Breast epithelium (tissue), 4 donors: Measurements from ENCODE around the gene FHIT. TPM values are rescaled to one million over a fixed set of nuclear protein-coding genes. Genes with fewer than 3 reads are reported as not detected.

Source experiments
- DNase-seq, 2 donors: peaks; one replicate each; pipeline ENCODE4 v3.0.0-alpha.2; 2019; ENCODE audit warnings: low spot score in 2 of 2
- H3K27ac ChIP-seq, 2 donors: fragments of 200-600 bp; sonication (generic) in 1 of 2; one replicate each; pipeline ENCODE4 v1.5.1; 2016 to 2019; ENCODE audit warnings: mild to moderate bottlenecking in 1 of 2
- H3K27me3 ChIP-seq, 2 donors: fragments of 200-600 bp; sonication (generic) in 1 of 2; one replicate each; pipeline versions ENCODE4 v1.5.1 to v1.6.0; 2017 to 2019; ENCODE audit warnings: control low read depth in 1 of 2, mild to moderate bottlenecking in 1 of 2
- H3K36me3 ChIP-seq: fragments of 200-600 bp; one replicate; pipeline ENCODE4 v1.5.1; 2019
- H3K4me1 ChIP-seq, 2 donors: fragments of 200-600 bp; sonication (generic); one replicate each; pipeline ENCODE4 v1.5.1; 2016 to 2019; ENCODE audit warnings: control low read depth in 1 of 2
- H3K4me3 ChIP-seq, 3 donors: fragments of 200-600 bp; sonication (generic); 1 replicate in 2 of 3; 2 replicates in 1 of 3; pipeline ENCODE4 v1.5.1; 2016 to 2019; ENCODE audit warnings: mild to moderate bottlenecking in 3 of 3, moderate library complexity in 2 of 3
- H3K9me3 ChIP-seq, 2 donors: fragments of 200-600 bp; sonication (generic) in 1 of 2; one replicate each; pipeline ENCODE4 v1.5.1; 2016 to 2019; ENCODE audit warnings: control low read depth in 1 of 2
- CTCF ChIP-seq, 3 donors: fragments of 450-650 bp; IDR thresholded peaks; one replicate each; pipeline ENCODE4 v1.5.1; 2016 to 2017; ENCODE audit warnings: antibody characterized with exemption in 3 of 3, mild to moderate bottlenecking in 3 of 3, moderate library complexity in 3 of 3
- POLR2A ChIP-seq: fragments of 450-650 bp; IDR thresholded peaks from one replicate; pipeline ENCODE4 v1.6.1; 2016; ENCODE audit warnings: antibody characterized with exemption, mild to moderate bottlenecking, moderate library complexity
- POLR2AphosphoS5 ChIP-seq, 3 donors: sonication (generic); formaldehyde crosslinking; IDR thresholded peaks; one replicate each; pipeline ENCODE4 v1.6.1; 2017; ENCODE audit warnings: antibody characterized with exemption in 3 of 3
- intact Hi-C: fragments of 100-400 bp; cut with DNase I; formaldehyde crosslinking; loops from one replicate; pipeline ENCODE4 v1.15.1; 2023; ENCODE audit warnings: low total_unique reads
- total RNA-seq, 3 donors: library from RNA; depleted of rRNA; stranded (reverse); fragments of >200 nt; gene quantifications; one replicate each; pipeline ENCODE4 v1.1.0, GENCODE V29; 2016

Gene FHIT
- total RNA-seq, 3 donors from 2014 or later: 9.0 to 19.2 (median 17.7) TPM

- TF ChIP-seq CTCF (IDR thresholded peaks at IDR 0.05) (no peak), POLR2AphosphoS5 (IDR thresholded peaks at IDR 0.05) (no peak), POLR2A (no peak)
- H3K4me3 ChIP-seq: no peak overlapping the region
- no peak overlapping the region for H3K27ac ChIP-seq
- H3K9me3 ChIP-seq: no peaks in the 10 kb centered on the region
- H3K27me3 ChIP-seq: no peaks in the 10 kb centered on the region
- no peak for DNase-seq
- no peaks in the 10 kb centered on the region for H3K4me1 ChIP-seq
- no peaks in the 10 kb centered on the region for H3K36me3 ChIP-seq
- intact Hi-C loops: no loop called here
Measured at GRCh38 chr3:60424034-60424433, 827.2 kb downstream of the FHIT start.

- no peaks in the 10 kb centered on the region for H3K27me3 ChIP-seq
- H3K9me3 ChIP-seq: no peaks in the 10 kb centered on the region
- no peaks in the 10 kb centered on the region for H3K4me1 ChIP-seq
- no peak for DNase-seq
- no peak overlapping the region for H3K27ac ChIP-seq
- no peak overlapping the region for H3K4me3 ChIP-seq
- no peaks in the 10 kb centered on the region for H3K36me3 ChIP-seq
- intact Hi-C loops: no loop called here
- TF ChIP-seq CTCF (IDR thresholded peaks at IDR 0.05) (no peak), POLR2AphosphoS5 (IDR thresholded peaks at IDR 0.05) (no peak)
Measured at GRCh38 chr3:60423556-60423955, 827.7 kb downstream of the FHIT start.

GRCh38 chr3:60421749-60422446 lies 829.4 kb downstream of the FHIT start:
- H3K4me3 ChIP-seq: no peak overlapping the region
- intact Hi-C loops: no loop called here
- no peaks in the 10 kb centered on the region for H3K4me1 ChIP-seq
- TF ChIP-seq POLR2AphosphoS5 (IDR thresholded peaks at IDR 0.05): no peak
- TF ChIP-seq POLR2A: no peak
- TF ChIP-seq CTCF (IDR thresholded peaks at IDR 0.05): no peak
- no peak overlapping the region for H3K27ac ChIP-seq
- no peaks in the 10 kb centered on the region for H3K27me3 ChIP-seq
- no peaks in the 10 kb centered on the region for H3K9me3 ChIP-seq
- no peak for DNase-seq
- H3K36me3 ChIP-seq: no peaks in the 10 kb centered on the region

- intact Hi-C loops: no loop called here
- Histone ChIP-seq H3K4me1 (no peaks in the 10 kb centered on the region), H3K27ac (no peak overlapping the region), H3K36me3 (no peaks in the 10 kb centered on the region), H3K27me3 (no peaks in the 10 kb centered on the region), H3K9me3 (no peaks in the 10 kb centered on the region), H3K4me3 (no peak overlapping the region)
- no peak for TF ChIP-seq CTCF (IDR thresholded peaks at IDR 0.05)
- TF ChIP-seq POLR2A: no peak
- TF ChIP-seq POLR2AphosphoS5 (IDR thresholded peaks at IDR 0.05): no peak
- no peak for DNase-seq
Measured at GRCh38 chr3:60417576-60417975, 833.7 kb downstream of the FHIT start.

- DNase-seq: no peak
- no peaks in the 10 kb centered on the region for H3K9me3 ChIP-seq
Measured at GRCh38 chr3:60414011-60414410, 837.2 kb downstream of the FHIT start.

More at GRCh38 chr3:60414011-60414410, 837.2 kb downstream of the FHIT start:
- no peak overlapping the region for H3K4me3 ChIP-seq
- H3K36me3 ChIP-seq: no peaks in the 10 kb centered on the region
- H3K27ac ChIP-seq: no peak overlapping the region
- H3K27me3 ChIP-seq: no peaks in the 10 kb centered on the region
- TF ChIP-seq POLR2AphosphoS5 (IDR thresholded peaks at IDR 0.05) (no peak), POLR2A (no peak), CTCF (IDR thresholded peaks at IDR 0.05) (no peak)
- intact Hi-C loops: no loop called here
- no peaks in the 10 kb centered on the region for H3K4me1 ChIP-seq
